ENCODE data around the gene CD48.
"Not testable (repeated sequence)": the region's sequence is repeated elsewhere in the genome, so short reads cannot be mapped to it uniquely, and the experiment has no call there.

CD48 gene

GRCh38 chr1:160731990-160732389, 20.4 kb upstream of the CD48 start:
- TF ChIP-seq, protein P1, sequence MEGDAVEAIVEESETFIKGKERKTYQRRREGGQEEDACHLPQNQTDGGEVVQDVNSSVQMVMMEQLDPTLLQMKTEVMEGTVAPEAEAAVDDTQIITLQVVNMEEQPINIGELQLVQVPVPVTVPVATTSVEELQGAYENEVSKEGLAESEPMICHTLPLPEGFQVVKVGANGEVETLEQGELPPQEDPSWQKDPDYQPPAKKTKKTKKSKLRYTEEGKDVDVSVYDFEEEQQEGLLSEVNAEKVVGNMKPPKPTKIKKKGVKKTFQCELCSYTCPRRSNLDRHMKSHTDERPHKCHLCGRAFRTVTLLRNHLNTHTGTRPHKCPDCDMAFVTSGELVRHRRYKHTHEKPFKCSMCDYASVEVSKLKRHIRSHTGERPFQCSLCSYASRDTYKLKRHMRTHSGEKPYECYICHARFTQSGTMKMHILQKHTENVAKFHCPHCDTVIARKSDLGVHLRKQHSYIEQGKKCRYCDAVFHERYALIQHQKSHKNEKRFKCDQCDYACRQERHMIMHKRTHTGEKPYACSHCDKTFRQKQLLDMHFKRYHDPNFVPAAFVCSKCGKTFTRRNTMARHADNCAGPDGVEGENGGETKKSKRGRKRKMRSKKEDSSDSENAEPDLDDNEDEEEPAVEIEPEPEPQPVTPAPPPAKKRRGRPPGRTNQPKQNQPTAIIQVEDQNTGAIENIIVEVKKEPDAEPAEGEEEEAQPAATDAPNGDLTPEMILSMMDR (IDR thresholded peaks at IDR 0.05; ENCODE audit: insufficient read depth, missing control alignments), result no peak
- no peak for FAIRE-seq

GRCh38 chr1:160731564-160731963, 19.9 kb upstream of the CD48 start:
- not testable (repeated sequence) for DNase-seq (ENCODE audit: insufficient read length, low spot score); FAIRE-seq

More at GRCh38 chr1:160731990-160732389, 20.4 kb upstream of the CD48 start:
- DNase-seq (ENCODE audit: insufficient read length, low spot score), result no peak

DNA sequence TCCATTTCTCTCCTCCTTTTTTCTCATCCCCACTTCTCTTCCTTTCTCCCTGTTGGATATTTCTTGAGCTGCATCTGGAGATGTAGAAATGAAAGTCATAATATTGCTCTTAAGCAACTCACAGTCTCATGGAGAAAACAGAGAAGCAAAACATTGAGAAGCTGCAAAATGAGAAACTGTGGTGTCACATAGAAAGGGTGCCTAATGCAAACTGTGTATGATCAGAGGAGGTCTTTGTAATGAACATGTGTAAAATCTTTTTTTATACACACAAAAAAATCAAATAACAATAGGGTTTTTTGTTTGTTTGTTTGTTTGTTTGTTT, 15.7 kb upstream of the CD48 start:
- FAIRE-seq, result no peak
- DNase-seq (ENCODE audit: insufficient read length, low spot score), result no peak
- TF ChIP-seq, protein P1 (IDR thresholded peaks at IDR 0.05; ENCODE audit: insufficient read depth, missing control alignments), result no peak

GRCh38 chr1:160726498-160727315, 15.1 kb upstream of the CD48 start:
- FAIRE-seq (no peak), DNase-seq (ENCODE audit: insufficient read length, low spot score) (peak; percentile 27)
- TF ChIP-seq, protein P1 (IDR thresholded peaks at IDR 0.05; ENCODE audit: insufficient read depth, missing control alignments), result peak; percentile 84

DNA sequence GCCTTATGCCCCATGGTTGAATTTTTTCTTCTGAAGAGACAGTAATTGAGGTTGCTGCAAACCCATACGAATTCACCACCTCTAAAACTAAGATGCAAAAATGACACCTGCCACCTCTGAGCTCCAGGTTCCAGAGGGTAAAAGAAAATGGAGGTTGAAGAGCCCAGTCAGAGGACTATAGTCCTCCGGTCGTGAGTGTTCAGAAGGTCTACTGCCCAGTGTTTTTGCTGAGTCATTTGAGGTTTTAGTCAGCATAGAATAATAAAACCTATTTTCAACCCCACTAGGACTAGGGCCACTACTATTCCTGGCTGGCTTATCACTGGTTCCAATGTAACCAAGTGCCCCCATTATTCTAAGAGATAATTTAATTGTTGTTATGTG, 14.5 kb upstream of the CD48 start:
- TF ChIP-seq, protein P1 (IDR thresholded peaks at IDR 0.05; ENCODE audit: insufficient read depth, missing control alignments), result no peak
- DNase-seq (ENCODE audit: insufficient read length, low spot score), result no peak
- no peak for FAIRE-seq

DNA sequence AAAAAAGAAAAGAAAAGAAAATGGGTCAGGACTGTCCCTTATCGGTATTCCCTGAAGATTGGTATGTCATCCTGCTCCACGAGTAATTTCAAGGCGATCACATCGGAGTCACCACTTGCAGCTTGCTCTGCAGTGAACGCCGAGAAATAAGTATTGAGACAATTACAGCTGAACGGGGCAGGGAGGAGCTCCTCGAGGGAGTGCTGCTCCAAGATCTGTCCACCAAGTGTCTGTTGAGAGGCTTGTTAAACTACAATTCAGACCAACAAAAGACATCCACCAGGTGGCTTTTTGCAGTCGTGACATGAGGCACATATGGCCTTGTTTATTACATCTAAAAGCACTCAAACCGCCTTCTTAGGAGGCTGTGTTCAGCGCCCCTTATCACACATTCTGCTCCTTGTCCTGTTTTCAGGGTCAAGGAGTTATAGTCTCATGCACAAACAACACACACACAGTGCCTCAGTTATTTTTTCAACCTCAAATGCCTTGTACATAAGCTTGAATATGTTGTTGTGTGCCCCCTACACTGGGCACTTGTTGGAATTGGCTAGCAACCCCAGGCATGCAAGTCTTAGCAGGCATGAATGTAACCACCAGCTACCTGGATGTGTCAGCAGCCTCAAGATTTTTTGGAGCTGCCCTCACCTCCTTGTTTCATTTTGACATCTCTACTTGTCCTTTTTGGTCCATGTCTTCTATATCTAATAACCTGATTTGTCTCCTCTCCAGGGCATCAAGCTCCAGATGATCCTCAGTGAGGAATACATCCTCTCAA, 13.0 kb upstream of the CD48 start:
- FAIRE-seq (no peak), DNase-seq (ENCODE audit: insufficient read length, low spot score) (no peak)
- TF ChIP-seq, protein P1 (IDR thresholded peaks at IDR 0.05; ENCODE audit: insufficient read depth, missing control alignments), result no peak

GRCh38 chr1:160723332-160723731, 11.7 kb upstream of the CD48 start:
- FAIRE-seq, result no peak

More at GRCh38 chr1:160723332-160723731, 11.7 kb upstream of the CD48 start:
- TF ChIP-seq, protein P1 (IDR thresholded peaks at IDR 0.05; ENCODE audit: insufficient read depth, missing control alignments), result no peak
- no peak for DNase-seq (ENCODE audit: insufficient read length, low spot score)
